HG02943 (cell line): ENCODE data around the gene ETFB.

ENCODE experiments used
- ATAC-seq: cut with Tn5 transposase; IDR thresholded peaks from one replicate; pipeline ENCODE4 v1.9.1; 2021; ENCODE audit warnings: mild to moderate bottlenecking, low read depth, moderate library complexity; ENCODE audit not compliant: unreplicated experiment

Gene ETFB

DNA sequence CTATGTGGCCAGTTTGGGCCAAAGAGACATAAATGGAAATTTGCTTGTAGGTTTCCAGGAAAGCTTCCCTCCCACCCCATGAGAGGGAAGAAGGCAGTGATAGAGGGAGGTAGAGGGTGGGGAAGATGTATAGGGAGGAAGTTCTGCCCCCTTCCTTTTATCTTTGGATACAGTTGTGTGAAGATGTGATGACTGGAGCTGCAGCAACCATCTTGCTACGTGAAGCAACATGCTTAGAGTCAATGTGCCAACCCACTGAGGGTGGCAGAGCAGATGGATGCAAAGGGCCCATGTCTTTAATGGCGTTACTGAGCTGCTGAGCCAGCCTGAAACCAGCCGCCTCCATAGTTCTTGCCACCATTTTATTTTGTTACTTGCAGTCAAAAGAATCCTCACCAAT lies 35.0 kb downstream of the ETFB start:
- ATAC-seq = no peak

DNA sequence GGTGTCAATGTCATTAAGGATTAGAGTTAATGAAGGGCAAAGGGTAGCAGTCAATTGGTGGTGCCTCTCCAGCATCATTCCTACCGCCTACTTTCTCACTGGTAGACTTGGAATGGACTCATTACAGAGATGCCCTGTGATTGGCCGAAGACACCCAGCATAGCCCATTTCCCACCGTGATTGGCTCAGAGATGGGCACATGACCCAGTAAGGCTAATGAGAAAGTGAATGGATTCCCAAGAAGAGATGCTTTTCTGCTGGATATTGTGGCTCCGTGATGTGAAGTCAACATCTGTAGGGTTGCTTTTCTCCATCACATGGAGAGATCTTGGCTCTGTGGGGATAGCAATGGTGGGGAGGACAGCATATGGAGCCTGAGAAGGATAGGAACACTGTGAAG lies 35.8 kb downstream of the ETFB start:
- no peak for ATAC-seq

DNA sequence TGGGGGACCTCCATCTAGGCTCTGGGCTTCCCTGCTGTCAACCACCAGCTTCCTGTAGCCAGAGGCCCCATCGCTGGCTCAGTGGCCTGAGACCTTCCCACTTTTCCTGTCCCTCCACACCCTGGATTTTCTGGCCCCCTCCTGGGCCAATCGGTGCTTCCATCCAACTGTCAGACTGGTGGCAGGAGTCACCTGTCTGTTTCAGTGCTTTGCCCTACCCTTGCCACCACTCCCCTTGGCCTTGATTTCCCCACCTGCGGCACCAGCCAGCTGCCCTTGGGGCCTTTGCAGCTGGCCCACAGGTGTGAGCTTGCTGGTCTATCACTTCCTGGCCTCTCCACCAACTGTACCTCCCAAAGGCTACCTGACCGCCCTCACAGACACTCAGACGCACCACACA lies 36.8 kb downstream of the ETFB start:
- ATAC-seq = no peak

DNA sequence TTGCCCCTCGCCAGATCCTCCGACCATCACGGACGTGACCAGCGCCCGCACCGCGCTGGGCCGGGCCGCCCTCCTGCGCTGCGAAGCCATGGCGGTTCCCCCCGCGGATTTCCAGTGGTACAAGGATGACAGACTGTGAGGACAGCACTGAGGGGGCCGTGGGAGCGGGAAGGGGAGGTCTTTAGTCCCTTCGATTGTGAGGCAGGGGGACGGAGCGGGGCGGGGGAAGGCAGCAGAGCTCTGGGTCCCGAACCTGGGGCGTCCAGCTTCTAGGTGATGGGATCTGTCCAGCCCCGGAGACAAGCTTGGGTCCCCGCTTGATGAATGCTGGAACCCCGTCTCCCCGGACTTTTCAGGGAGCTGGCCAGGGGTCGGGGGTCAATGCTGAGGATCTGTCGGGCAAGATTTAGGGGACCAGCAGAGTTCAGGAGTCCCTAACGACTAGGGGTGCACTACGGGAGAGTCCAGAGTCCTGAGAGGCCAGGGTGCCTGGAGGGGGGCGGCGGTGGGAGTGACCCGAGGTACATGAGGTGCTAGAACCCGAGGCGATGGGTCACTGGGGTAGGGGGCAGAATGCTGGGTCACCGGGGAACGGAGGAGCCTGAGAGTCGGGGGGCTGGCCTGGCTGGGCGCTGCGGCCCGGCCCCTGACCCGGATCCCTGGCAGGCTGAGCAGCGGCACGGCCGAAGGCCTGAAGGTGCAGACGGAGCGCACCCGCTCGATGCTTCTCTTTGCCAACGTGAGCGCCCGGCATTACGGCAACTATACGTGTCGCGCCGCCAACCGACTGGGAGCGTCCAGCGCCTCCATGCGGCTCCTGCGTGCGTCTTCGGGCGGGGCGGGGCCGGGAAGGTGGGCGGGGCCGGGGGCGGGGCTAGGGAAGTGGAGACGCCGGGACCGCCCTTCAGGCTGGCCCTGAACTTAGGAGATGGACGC lies 38.9 kb downstream of the ETFB start:
- ATAC-seq = no peak

DNA sequence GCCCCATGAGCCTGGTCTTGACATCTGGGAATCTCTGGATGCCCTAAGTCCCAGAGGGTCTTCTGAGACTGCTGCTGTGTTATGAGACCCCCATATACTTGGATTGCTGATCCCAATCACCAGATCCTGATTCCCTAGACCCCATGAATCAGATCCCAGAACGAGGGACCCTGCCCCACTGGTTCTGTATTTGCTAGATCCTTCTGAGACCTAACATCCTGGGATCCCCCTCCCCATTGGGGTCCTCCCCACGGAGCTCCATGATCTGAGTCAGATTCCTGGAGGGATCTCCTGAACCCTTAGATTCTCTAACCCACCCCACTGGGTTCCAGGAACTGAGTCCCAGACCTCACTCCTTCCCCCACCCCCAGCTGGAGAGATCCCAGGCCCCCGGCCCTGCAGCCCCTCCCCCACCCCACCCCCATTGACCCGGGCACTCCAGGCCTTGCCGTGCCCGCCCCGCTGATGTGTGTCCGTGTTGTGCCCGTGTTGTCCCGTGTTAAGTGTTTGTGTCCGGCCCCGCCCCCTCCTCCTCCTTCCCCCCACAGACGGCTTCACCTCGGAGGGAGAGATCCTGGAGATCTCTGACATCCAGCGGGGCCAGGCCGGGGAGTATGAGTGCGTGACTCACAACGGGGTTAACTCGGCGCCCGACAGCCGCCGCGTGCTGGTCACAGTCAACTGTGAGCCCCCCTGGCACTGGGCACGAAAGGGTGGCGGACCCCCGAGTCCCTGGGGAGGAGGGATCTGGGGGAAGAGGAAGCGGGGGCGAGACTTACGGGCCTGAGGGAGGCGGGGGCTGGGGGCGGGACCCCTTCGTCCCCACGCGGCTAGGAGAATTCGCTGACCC lies 39.7 kb downstream of the ETFB start:
- no peak for ATAC-seq

DNA sequence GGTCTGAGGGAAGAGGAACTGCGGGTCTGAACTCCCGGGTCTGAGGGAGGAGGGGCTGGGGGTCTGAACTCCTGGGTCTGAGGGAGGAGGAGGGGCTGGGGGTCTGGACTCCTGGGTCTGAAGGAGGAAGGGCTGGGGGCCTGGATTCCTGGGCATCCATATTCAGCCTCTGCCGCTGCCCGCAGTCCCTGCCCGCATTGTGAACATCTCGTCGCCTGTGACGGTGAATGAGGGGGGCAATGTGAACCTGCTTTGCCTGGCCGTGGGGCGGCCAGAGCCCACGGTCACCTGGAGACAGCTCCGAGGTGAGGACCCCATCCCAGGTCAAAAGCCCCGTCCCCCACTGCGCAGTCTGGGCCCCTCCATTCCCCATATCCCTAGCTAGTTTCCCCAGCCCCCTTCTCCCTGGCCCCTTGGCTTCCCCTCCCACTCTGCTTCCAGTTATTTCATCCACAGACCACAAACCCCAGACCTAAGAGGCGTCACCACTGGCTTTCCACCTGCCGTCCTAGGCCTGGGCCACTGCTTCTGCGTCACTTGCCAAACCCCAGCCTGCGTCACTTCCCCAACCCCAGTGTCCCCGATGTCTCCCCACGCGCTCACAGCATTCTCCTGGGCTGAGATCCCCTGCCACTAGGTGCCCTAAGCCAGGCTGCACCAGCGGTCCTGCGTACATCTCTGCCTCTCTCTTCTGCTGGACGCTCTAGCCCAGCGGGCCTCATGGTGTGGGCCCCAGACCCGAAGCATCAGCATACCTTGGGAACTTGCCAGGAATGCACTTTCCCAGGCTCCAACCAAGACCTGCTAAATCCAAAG lies 40.8 kb downstream of the ETFB start:
- no peak for ATAC-seq

DNA sequence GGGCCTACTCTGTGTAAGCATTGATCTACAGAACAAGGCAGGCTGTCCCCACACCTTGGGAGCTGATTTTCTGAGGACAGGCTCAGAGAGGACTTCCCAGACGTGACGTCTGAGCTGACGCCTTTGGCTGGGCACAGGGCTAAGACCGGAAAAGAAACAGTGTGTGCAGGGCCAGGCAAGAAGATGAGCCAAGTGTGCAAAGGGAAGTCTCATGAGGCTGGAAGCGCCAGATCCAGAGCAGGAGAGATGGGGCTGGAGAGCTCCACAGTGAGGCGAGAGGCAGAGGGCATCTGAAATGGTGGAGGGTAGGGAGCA lies 42.1 kb downstream of the ETFB start:
- no peak for ATAC-seq

DNA sequence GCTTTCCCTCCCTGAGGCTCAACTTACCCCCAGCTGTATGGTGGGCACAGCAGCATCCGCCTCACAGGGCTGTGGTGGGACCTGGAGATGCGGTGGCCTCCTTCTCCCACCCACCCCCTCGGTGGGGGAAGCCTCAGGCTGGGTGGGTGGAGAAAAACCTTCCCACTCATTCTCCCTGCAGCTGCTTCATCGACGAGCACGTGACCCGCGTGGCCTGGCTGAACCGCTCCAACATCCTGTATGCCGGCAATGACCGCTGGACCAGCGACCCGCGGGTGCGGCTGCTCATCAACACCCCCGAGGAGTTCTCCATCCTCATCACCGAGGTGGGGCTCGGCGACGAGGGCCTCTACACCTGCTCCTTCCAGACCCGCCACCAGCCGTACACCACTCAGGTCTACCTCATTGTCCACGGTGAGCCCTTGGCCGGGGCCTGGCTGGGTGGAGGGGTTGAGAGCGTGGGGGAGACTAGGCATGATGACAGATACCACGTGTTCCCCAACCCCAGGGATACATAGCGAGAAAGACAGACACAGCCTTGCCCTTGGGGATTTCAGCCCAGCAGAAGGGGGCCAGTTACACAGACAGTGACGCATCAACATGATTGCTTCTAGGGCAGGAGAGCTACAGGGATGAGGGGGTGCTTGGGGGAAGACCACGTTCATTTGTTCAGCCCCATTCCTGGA lies 42.6 kb downstream of the ETFB start:
- ATAC-seq = no peak

DNA sequence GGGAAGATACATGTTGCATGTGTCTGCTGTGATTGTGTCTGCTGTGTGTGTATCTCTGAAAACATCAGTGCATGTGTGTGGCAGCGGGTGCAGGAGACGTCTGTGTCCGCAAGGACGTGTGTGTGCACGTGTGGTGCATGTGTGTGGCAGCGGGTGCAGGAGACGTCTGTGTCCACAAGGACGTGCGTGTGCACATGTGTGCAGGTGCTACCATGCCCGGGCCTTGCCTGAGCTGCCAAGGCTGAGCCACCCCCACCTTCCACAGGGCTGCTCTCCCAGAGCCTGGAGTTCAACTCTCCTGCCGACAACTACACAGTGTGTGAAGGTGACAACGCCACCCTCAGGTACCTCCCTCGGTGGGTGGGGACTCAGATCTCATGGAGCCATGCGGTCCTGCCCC lies 44.4 kb downstream of the ETFB start:
- ATAC-seq = no peak

DNA sequence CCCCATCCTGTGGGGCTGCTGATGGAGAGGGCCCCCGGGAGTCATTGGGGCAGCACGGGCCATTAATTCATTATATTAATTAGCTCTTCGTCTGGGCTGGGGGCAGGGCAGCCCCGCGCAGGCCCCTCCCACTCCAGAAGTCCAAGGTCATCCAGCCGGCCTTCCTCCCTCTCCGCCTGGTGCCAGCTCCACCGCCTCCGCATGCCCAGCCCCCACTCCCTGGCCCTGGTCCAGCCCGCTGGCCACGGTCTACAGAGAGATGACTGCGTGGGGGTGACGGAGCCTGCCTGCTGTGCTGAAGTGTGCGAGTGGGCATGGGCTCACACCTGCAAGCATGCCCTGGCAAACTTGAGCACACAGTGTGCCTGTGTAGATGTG lies 45.9 kb downstream of the ETFB start:
- ATAC-seq = no peak

DNA sequence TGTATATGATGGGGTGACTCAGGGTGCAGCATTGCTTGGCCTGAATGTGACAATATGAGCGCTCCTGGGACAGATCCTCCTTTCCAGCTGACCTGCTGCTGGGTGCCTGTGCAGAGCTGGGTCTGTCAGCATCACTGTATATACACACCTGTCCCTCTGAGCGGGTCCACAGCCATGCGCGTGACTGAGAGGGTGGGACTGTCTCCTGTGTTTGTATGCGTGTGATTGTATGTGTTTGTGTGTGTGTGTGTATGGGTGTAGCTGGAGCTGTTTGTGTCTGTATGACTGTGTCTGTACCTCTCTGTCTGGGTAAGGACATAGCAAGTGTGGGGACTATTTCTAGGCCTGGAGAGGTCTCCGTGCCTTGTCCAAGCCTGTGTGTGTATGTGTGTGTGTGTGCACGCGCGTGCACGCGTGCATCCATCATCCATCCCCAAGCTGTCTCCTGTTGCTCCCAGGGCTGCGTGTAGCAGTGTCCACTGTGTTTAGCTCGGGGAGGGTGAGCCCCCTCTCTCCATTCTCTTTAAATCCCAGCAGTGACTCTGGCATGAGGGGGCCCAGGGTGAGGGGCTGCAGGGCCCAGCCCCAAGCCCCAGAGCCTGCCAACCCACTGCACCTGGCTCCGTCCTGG lies 46.4 kb downstream of the ETFB start:
- no peak for ATAC-seq

DNA sequence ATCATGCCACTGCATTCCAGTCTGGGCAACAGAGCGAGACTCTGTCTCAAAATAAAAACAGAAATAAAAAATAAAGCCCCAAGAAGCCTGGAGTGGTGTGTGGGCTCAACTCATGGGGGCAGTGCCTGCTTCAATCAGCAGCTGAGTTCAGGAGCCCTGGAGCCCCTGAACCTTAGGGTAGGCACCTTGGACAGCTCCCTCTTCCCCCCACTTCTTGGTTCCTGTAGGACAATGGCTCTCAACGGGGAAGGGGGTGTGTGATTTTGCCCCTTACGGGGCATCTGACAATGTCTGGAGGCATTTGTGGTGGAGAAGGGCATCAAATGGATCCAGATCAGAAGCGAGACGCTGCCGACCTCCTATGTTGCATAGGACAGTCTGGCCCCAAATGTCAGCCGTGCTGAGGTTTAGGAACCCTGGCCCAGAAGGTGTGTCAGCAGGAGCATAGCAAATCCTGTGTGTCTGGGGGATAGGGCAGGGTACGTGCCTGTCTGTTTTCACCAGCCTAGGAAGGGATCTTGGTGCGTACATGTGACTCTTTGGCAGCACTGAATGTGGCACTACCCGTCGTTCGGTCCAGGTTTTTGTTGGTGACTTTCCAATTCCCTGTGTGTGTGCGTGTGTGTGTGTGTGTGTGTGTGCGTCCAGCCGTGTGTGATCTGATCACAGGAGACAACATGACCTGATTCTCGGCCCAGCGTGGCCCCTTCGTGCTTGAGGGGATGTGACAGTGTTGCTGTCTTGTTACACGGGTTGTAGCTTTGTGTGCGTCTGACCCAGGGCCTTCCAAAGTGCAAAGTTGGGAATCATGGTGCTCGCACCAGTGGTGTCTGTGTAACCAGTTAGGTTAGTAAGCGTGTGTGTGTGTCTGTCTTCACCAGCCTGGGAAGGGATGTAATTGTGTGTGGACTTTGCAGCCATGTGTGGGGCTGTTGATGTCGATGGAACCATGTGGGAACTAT lies 47.2 kb downstream of the ETFB start:
- ATAC-seq = no peak

DNA sequence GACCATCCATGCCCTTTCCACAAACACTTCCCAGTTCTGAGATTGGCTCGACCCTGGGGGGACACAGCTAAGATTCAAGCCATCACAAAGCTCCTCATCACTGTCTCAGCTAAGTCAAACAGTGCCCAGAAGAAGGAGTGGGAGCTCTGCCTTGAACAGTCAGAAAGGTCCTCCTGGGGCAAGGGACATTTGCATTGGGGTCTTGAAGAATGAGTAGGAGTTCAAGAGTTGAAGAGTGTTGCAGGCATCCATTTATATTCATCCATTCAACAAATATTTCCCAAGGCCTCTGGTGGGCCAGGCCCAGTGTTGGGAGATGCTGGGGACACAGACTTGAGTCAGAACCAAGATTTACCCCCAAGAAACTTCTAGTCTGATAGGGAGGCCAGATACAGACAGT lies 48.2 kb downstream of the ETFB start:
- no peak for ATAC-seq

DNA sequence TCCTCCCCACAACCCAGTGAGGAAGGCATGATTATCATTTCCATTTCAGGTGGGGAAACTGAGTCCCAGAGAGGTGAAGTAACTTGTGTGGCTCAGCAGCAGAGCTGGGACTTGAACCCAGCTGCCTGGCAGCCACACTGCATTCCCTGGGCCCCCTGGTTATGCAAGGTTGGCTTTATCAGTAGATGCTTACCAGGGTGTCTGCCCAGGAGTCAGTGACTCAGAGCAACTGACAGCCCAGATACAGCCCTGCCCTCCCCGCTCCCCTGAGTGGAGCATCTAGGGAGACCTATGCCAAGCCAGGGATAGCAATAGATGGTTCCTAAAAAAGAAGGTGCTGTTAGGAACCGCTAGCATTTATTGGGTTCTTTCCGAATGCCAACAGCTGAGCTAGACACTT lies 48.8 kb downstream of the ETFB start:
- no peak for ATAC-seq

DNA sequence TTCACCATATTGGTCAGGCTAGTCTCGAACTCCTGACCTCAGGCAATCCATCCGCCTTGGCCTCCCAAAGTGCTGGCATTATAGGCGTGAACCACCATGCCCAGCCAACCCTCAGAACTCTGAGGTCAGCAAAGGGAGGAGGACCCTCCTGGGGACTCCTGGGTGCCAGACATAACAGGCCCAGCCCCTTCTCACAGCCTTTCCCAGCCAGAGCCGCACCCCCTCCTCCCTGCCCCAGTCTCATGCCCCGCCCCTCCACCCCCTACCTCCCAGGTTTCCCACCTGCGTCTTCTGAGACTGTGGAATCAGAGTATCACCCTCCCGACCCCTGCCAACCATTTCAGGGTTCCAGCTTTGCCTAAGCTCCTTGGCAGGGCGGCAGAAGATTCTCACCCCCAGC lies 49.5 kb downstream of the ETFB start:
- no peak for ATAC-seq

DNA sequence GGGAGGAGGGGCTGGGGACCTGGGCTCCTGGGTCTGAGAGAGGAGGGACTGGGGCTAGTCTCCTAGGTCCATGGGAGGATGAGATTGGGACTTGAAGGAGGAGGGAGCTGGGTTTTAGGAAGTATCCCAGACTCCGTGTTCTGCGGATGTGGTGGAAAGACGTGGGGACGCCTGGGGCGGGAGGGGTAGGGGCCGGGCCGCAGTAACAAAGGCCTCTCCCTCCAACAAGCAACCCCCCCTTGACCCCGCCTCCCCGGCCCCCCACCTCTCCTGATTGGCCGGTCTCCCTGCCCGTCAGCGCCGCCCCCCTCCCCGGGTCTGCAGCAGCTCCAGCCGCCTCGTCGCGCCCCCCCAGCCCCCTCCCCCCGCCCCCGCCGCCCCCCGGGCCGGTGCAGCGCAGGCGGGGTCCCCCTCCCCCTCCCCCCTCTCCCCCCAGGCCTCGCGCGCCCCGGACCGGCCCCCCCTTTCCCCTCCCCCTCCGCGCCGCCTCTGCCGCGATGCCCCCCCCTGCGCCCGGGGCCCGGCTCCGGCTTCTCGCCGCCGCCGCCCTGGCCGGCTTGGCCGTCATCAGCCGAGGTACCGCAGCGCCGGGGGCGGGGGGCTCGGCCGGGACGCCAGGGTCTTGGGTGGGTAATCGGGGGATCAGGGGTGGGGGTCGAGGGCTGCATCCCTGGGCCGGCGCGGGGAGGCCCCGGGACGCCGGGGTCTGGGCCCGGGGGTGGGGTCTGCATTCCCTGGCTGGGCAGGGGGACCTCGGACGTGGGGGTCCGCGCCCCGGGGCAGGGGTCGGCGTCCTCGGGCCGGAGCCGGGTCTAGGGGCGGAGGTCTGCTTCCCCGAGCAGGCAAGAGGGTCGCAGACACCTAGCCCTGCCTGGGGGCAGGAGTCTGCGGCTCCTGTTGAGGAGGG lies 54.6 kb downstream of the ETFB start, which contains the start of gene IGLON5:
IGLON5 (plus strand) TSS at position 294 of the 907 bp plus-strand sequence; CDS start at position 498, 204 bp downstream.
- ATAC-seq = no peak

DNA sequence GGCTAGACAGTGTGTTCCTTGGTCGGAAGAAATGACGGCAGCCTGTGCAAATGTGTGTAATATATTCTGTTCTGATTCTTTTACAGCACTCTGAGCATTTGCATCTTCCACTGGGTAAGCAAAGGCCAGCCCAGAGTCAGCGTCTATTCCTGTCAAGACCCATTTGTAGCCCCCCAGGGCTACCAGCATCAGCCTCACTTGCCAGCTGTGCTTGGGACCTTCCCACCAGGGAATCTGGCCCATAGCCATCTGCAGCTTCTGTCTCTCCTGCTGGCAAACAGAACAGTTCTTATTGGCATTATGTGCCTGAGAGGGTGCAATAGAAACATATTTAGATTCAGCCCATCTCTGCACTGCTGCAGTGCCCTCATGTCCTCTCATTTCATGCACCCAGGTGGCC lies 60.7 kb downstream of the ETFB start:
- no peak for ATAC-seq

DNA sequence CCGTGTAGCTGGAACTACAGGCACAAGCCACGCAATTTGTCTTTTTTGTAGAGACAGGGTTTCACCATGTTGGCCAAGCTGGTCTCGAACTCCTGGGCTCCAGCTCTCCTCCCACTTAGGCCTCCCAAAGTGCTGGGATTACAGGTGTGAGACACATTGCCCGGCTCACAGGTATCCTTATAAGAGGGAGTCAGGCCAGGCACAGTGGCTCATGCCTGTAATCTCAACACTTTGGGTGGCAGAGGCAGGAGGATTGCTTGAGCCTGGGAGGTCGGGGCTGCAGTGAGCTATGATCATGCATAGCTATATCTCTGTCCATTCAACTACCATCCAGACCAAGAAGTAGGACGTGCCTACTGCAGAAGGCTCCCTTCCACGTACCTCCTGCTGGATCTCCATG lies 64.9 kb downstream of the ETFB start:
- no peak for ATAC-seq
